G401.6 (cell line): Measurements from ENCODE around the gene GMDS.

Source experiments
- FAIRE-seq: peaks from 2 replicates; lab custom pipeline; 2012; peaks lifted over from hg19 to GRCh38; lab: Jason Lieb, UNC

Gene GMDS

GRCh38 chr6:1737463-1738311 is 507.7 kb downstream of the GMDS start:
- FAIRE-seq: no peak

- FAIRE-seq: no peak
These were observed 508.9 kb downstream of the GMDS start for GRCh38 chr6:1736346-1737105.

GRCh38 chr6:1735239-1735803 is 510.1 kb downstream of the GMDS start:
- no peak for FAIRE-seq

GRCh38 chr6:1730882-1731281 is 514.5 kb downstream of the GMDS start:
- no peak for FAIRE-seq

GRCh38 chr6:1729750-1730140 is 515.7 kb downstream of the GMDS start:
- FAIRE-seq: no peak

GRCh38 chr6:1729133-1729749 is 516.2 kb downstream of the GMDS start:
- no peak for FAIRE-seq

GRCh38 chr6:1726341-1726768 is 519.0 kb downstream of the GMDS start:
- no peak for FAIRE-seq

GRCh38 chr6:1724616-1725015 is 520.8 kb downstream of the GMDS start:
- no peak for FAIRE-seq

- no peak for FAIRE-seq
These were observed 521.3 kb downstream of the GMDS start for GRCh38 chr6:1724124-1724523.

GRCh38 chr6:1722801-1723200 is 522.6 kb downstream of the GMDS start:
- FAIRE-seq: no peak

- FAIRE-seq: no peak
These were observed 524.6 kb downstream of the GMDS start for GRCh38 chr6:1720620-1721322.

GRCh38 chr6:1719922-1720321 is 525.5 kb downstream of the GMDS start:
- no peak for FAIRE-seq

- FAIRE-seq: no peak
These were observed 528.5 kb downstream of the GMDS start for GRCh38 chr6:1716868-1717267.

GRCh38 chr6:1716396-1716795 is 529.0 kb downstream of the GMDS start:
- FAIRE-seq: no peak

- FAIRE-seq: no peak
These were observed 530.1 kb downstream of the GMDS start for GRCh38 chr6:1715336-1715735.

- FAIRE-seq: no peak
These were observed 530.8 kb downstream of the GMDS start for GRCh38 chr6:1714654-1715053.

- no peak for FAIRE-seq
These were observed 532.3 kb downstream of the GMDS start for GRCh38 chr6:1713016-1713600.

GRCh38 chr6:1712451-1712850 is 533.0 kb downstream of the GMDS start:
- no peak for FAIRE-seq

GRCh38 chr6:1711136-1711535 is 534.3 kb downstream of the GMDS start:
- FAIRE-seq: no peak

- FAIRE-seq: no peak
These were observed 536.2 kb downstream of the GMDS start for GRCh38 chr6:1709234-1709641.

GRCh38 chr6:1708820-1709219 is 536.6 kb downstream of the GMDS start:
- no peak for FAIRE-seq

- no peak for FAIRE-seq
These were observed 537.3 kb downstream of the GMDS start for GRCh38 chr6:1708122-1708521.
